B cell (primary cell): Measurements from ENCODE around the gene TRPV2. TPM values are rescaled to one million over a fixed set of nuclear protein-coding genes. Genes with fewer than 3 reads are reported as not detected.

ENCODE experiments used
- ATAC-seq: fragments of 200-7000 bp; cut with Tn5 transposase; one replicate; pipeline ENCODE4 v1.10.0; 2021; ENCODE audit warnings: low read depth, mild to moderate bottlenecking, moderate number of reproducible peaks, moderate library complexity
- CTCF ChIA-PET: fragments of 350-600 bp; sonication (Branson Sonifier 250); formaldehyde crosslinking; loops from one replicate; lab custom pipeline; 2021; ENCODE audit warnings: antibody characterized with exemption, inconsistent platforms; lab: Charles Lee
- POLR2A ChIA-PET: fragments of 350-600 bp; sonication (Branson Sonifier 250); formaldehyde crosslinking; loops from one replicate; lab custom pipeline; 2021; ENCODE audit warnings: antibody characterized with exemption; lab: Charles Lee
- DNase-seq: peaks from one replicate; pipeline ENCODE4 v3.0.0; 2013
- H2AFZ ChIP-seq: 2 replicates; pipeline ENCODE4 v1.6.1; 2012; ENCODE audit warnings: mild to moderate bottlenecking, low read depth, low read length; ENCODE audit not compliant: insufficient read depth, poor library complexity, severe bottlenecking
- H3K27ac ChIP-seq, 2 donors: 1 replicate in 1 of 2; 2 replicates in 1 of 2; pipeline ENCODE4 v1.5.1; 2012 to 2013; ENCODE audit warnings: low read length in 2 of 2, mild to moderate bottlenecking in 2 of 2, moderate library complexity in 1 of 2
- H3K27me3 ChIP-seq, 4 experiments: fragments of 200-600 bp in 1 of 4; sonication (generic) in 1 of 4; replicated peaks in 1 of 4; 1 replicate in 2 of 4; 2 replicates in 2 of 4; pipeline versions ENCODE4 v1.6.1 to v1.7.0; 2013 to 2016; ENCODE audit warnings: low read length in 3 of 4, mild to moderate bottlenecking in 2 of 4, mixed read lengths in 1 of 4, moderate library complexity in 1 of 4; ENCODE audit not compliant: insufficient read depth in 4 of 4, control insufficient read depth in 3 of 4; ENCODE audit errors: control extremely low read depth in 1 of 4
- H3K36me3 ChIP-seq, 2 experiments: replicated peaks in 1 of 2; 1 replicate in 1 of 2; 2 replicates in 1 of 2; pipeline versions ENCODE4 v1.6.1 to v1.7.1; 2013; ENCODE audit warnings: low read length in 1 of 2; ENCODE audit not compliant: insufficient read depth in 2 of 2, control insufficient read depth in 1 of 2; ENCODE audit errors: control extremely low read depth in 1 of 2, extremely low read depth in 1 of 2
- H3K4me1 ChIP-seq, 2 donors: fragments of 200-600 bp in 1 of 2; sonication (generic) in 1 of 2; 1 replicate in 1 of 2; 2 replicates in 1 of 2; pipeline versions ENCODE4 v1.5.1 to v1.6.1; 2013 to 2017; ENCODE audit warnings: low read length in 2 of 2; ENCODE audit not compliant: control insufficient read depth in 2 of 2, insufficient read depth in 2 of 2
- H3K4me2 ChIP-seq: replicated peaks from 2 replicates; pipeline ENCODE3; 2012; ENCODE audit warnings: mild to moderate bottlenecking, low read depth, low read length; ENCODE audit not compliant: poor library complexity, severe bottlenecking
- H3K4me3 ChIP-seq, 5 experiments: fragments of 200-600 bp in 1 of 5; sonication (generic) in 1 of 5; 1 replicate in 3 of 5; 2 replicates in 2 of 5; pipeline versions ENCODE4 v1.5.1 to v1.7.0; 2011 to 2016; ENCODE audit warnings: low read length in 4 of 5, mild to moderate bottlenecking in 4 of 5, low read depth in 2 of 5, control low read depth in 1 of 5, moderate library complexity in 1 of 5; ENCODE audit not compliant: insufficient read depth in 1 of 5; ENCODE audit errors: control extremely low read depth in 1 of 5, extremely low read depth in 1 of 5
- H3K79me2 ChIP-seq: fragments of 200-600 bp; sonication (generic); one replicate; pipeline ENCODE4 v1.6.0; 2016; ENCODE audit warnings: low read length; ENCODE audit not compliant: control insufficient read depth, insufficient read depth
- H3K9ac ChIP-seq: fragments of 200-600 bp; sonication (generic); 2 replicates; pipeline ENCODE4 v1.6.1; 2017; ENCODE audit warnings: mild to moderate bottlenecking, low read length, moderate library complexity
- H3K9me3 ChIP-seq, 3 donors: one replicate each; pipeline versions ENCODE4 v1.6.1 to v1.7.1; 2013; ENCODE audit warnings: low read length in 2 of 3; ENCODE audit not compliant: control insufficient read depth in 2 of 3, insufficient read depth in 1 of 3; ENCODE audit errors: control extremely low read depth in 1 of 3
- H4K20me1 ChIP-seq: 2 replicates; pipeline ENCODE4 v1.6.0; 2012; ENCODE audit warnings: mild to moderate bottlenecking, low read length; ENCODE audit not compliant: insufficient read depth, control insufficient read depth, poor library complexity, severe bottlenecking
- H3K27ac Mint-ChIP-seq: one replicate; pipeline ENCODE4 v1.8.0; 2021; ENCODE audit warnings: mixed read lengths
- H3K27me3 Mint-ChIP-seq: one replicate; pipeline ENCODE4 v1.8.0; 2021; ENCODE audit warnings: mixed read lengths
- H3K4me1 Mint-ChIP-seq: one replicate; pipeline ENCODE4 v1.8.0; 2021; ENCODE audit warnings: mixed read lengths
- H3K4me3 Mint-ChIP-seq: one replicate; pipeline ENCODE4 v1.8.0; 2021; ENCODE audit warnings: mixed read lengths
- H3K9me3 Mint-ChIP-seq: one replicate; pipeline ENCODE4 v1.8.0; 2022; ENCODE audit warnings: mixed read lengths; ENCODE audit not compliant: insufficient read depth
- EZH2 ChIP-seq: IDR thresholded peaks from 2 replicates; pipeline ENCODE4 v1.6.1; 2012; ENCODE audit warnings: borderline replicate concordance, low read depth, mild to moderate bottlenecking, moderate library complexity, low read length; ENCODE audit not compliant: insufficient read depth, poor library complexity, severe bottlenecking
- WGBS: methylation state at CpG from one replicate; pipeline ENCODE4 v1.1.5; 2013; ENCODE audit warnings: missing lambda C conversion rate; ENCODE audit not compliant: insufficient coverage; 5-methylcytosine and 5-hydroxymethylcytosine counted together
- intact Hi-C: fragments of 100-400 bp; cut with micrococcal nuclease; formaldehyde crosslinking; loops from one replicate; pipeline ENCODE4 v1.10.0; 2022
- polyA plus RNA-seq: library from polyadenylated mRNA; depleted of rRNA; stranded (reverse); fragments of >200 nt; gene quantifications from 2 replicates; pipeline ENCODE4 v1.2.3, GENCODE V29; 2012
- total RNA-seq, 2 donors: library from RNA; stranded (reverse); fragments of 120-200 nt in 1 of 2; gene quantifications; 1 replicate in 1 of 2; 2 replicates in 1 of 2; pipeline versions ENCODE4 v1.2.3 to v1.2.4, GENCODE V29; 2013 to 2022
- TF ChIP-seq, protein P1 (sequence below): fragments of 200-600 bp; IDR thresholded peaks from one replicate; pipeline ENCODE4 v1.8.0; 2022; ENCODE audit warnings: antibody characterized with exemption, mild to moderate bottlenecking

The TRPV2 gene
- total and polyA plus RNA-seq, 2 donors (not counting 1 experiment from before 2014, with no cell fraction given), result 58.6 to 89.0 TPM

- CTCF ChIA-PET, result interaction anchor here (0.5 to 1.6 kb wide), 3 partner anchors 10 to 100 kb away, joined by 3 to 5 read pairs (median 4); no protein-coding TSS in a partner anchor
These were observed 48.3 kb downstream of the TRPV2 start for GRCh38 chr17:16463358-16464302.

More at GRCh38 chr17:16463358-16464302, 48.3 kb downstream of the TRPV2 start:
- no peak for DNase-seq
- Mint-ChIP-seq H3K4me1 (no peaks in the 10 kb centered on the region), H3K27me3 (no peaks in the 10 kb centered on the region), H3K9me3 (no peaks in the 10 kb centered on the region), H3K27ac (no peak overlapping the region), H3K4me3 (no peak overlapping the region)
- POLR2A ChIA-PET, result no interaction called here
- no peaks in the 10 kb centered on the region for H3K9me3 ChIP-seq
- TF ChIP-seq EZH2, result no peak
- TF ChIP-seq, protein P1, sequence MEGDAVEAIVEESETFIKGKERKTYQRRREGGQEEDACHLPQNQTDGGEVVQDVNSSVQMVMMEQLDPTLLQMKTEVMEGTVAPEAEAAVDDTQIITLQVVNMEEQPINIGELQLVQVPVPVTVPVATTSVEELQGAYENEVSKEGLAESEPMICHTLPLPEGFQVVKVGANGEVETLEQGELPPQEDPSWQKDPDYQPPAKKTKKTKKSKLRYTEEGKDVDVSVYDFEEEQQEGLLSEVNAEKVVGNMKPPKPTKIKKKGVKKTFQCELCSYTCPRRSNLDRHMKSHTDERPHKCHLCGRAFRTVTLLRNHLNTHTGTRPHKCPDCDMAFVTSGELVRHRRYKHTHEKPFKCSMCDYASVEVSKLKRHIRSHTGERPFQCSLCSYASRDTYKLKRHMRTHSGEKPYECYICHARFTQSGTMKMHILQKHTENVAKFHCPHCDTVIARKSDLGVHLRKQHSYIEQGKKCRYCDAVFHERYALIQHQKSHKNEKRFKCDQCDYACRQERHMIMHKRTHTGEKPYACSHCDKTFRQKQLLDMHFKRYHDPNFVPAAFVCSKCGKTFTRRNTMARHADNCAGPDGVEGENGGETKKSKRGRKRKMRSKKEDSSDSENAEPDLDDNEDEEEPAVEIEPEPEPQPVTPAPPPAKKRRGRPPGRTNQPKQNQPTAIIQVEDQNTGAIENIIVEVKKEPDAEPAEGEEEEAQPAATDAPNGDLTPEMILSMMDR, result no peak
- no peak overlapping the region for H3K27ac ChIP-seq
- H4K20me1 ChIP-seq, result no peaks in the 10 kb centered on the region
- no peaks in the 10 kb centered on the region for H3K4me1 ChIP-seq
- no peak overlapping the region for H3K9ac ChIP-seq
- intact Hi-C loops, result no loop called here
- H3K4me3 ChIP-seq, result no peak overlapping the region
- no peaks in the 10 kb centered on the region for H3K27me3 ChIP-seq
- no peak overlapping the region for H2AFZ ChIP-seq
- WGBS, result 92% methylated on average over 8 of the region's 13 CpGs
- no peak overlapping the region for H3K4me2 ChIP-seq
- ATAC-seq, result no peak
- no peaks in the 10 kb centered on the region for H3K79me2 ChIP-seq
- no peaks in the 10 kb centered on the region for H3K36me3 ChIP-seq
